Measurements from ENCODE around the gene ARHGAP18.

ARHGAP18 gene

GRCh38 chr6:129593233-129593564 lies 116.8 kb downstream of the ARHGAP18 start:
- DNase-seq (ENCODE audit: low spot score): no peak
- no peak for TF ChIP-seq CTCF (IDR thresholded peaks at IDR 0.05; ENCODE audit: extremely low read depth, insufficient read depth, missing control alignments)
- in situ Hi-C loops (cut with MboI; ENCODE audit: low pct_unique_long_range_greater_than_20kb, low sequenced_read_pairs, unreplicated experiment): loop anchor here (10.0 kb wide), 1 partner anchor 132 kb away; no protein-coding TSS in a partner anchor

GRCh38 chr6:129592516-129593232 lies 117.3 kb downstream of the ARHGAP18 start:
- in situ Hi-C loops (cut with MboI; ENCODE audit: low pct_unique_long_range_greater_than_20kb, low sequenced_read_pairs, unreplicated experiment): loop anchor here (10.0 kb wide), 1 partner anchor 132 kb away; no protein-coding TSS in a partner anchor

GRCh38 chr6:129590408-129591022 lies 119.5 kb downstream of the ARHGAP18 start:
- no peak for DNase-seq (ENCODE audit: low spot score)
- TF ChIP-seq CTCF (IDR thresholded peaks at IDR 0.05; ENCODE audit: extremely low read depth, insufficient read depth, missing control alignments): no peak
- in situ Hi-C loops (cut with MboI; ENCODE audit: low pct_unique_long_range_greater_than_20kb, low sequenced_read_pairs, unreplicated experiment): loop anchor here (10.0 kb wide), 1 partner anchor 134 kb away; no protein-coding TSS in a partner anchor

More at GRCh38 chr6:129592516-129593232, 117.3 kb downstream of the ARHGAP18 start:
- no peak for TF ChIP-seq CTCF (IDR thresholded peaks at IDR 0.05; ENCODE audit: extremely low read depth, insufficient read depth, missing control alignments)
- no peak for DNase-seq (ENCODE audit: low spot score)

- in situ Hi-C loops (cut with MboI; ENCODE audit: low pct_unique_long_range_greater_than_20kb, low sequenced_read_pairs, unreplicated experiment): no loop called here
- DNase-seq (ENCODE audit: low spot score): no peak
- no peak for TF ChIP-seq CTCF (IDR thresholded peaks at IDR 0.05; ENCODE audit: extremely low read depth, insufficient read depth, missing control alignments)
Observed at GRCh38 chr6:129586815-129587214, 123.2 kb downstream of the ARHGAP18 start.

- DNase-seq (ENCODE audit: low spot score): no peak
- TF ChIP-seq CTCF (IDR thresholded peaks at IDR 0.05; ENCODE audit: extremely low read depth, insufficient read depth, missing control alignments): no peak
- in situ Hi-C loops (cut with MboI; ENCODE audit: low pct_unique_long_range_greater_than_20kb, low sequenced_read_pairs, unreplicated experiment): no loop called here
Observed at GRCh38 chr6:129583866-129584265, 126.1 kb downstream of the ARHGAP18 start.

GRCh38 chr6:129578315-129578714 lies 131.7 kb downstream of the ARHGAP18 start:
- in situ Hi-C loops (cut with MboI; ENCODE audit: low pct_unique_long_range_greater_than_20kb, low sequenced_read_pairs, unreplicated experiment): no loop called here
- TF ChIP-seq CTCF (IDR thresholded peaks at IDR 0.05; ENCODE audit: extremely low read depth, insufficient read depth, missing control alignments): no peak
- DNase-seq (ENCODE audit: low spot score): no peak
